NT2/D1 (cell line): Measurements from ENCODE around the gene RIN1.

Source experiments
- YY1 ChIP-seq: IDR thresholded peaks from 2 replicates; pipeline ENCODE4 v1.6.1; 2011; ENCODE audit not compliant: insufficient read length, insufficient read depth
- ZNF274 ChIP-seq: IDR thresholded peaks from 2 replicates; pipeline ENCODE4 v1.6.1; 2011; ENCODE audit warnings: mild to moderate bottlenecking, low read depth, low read length

DNA sequence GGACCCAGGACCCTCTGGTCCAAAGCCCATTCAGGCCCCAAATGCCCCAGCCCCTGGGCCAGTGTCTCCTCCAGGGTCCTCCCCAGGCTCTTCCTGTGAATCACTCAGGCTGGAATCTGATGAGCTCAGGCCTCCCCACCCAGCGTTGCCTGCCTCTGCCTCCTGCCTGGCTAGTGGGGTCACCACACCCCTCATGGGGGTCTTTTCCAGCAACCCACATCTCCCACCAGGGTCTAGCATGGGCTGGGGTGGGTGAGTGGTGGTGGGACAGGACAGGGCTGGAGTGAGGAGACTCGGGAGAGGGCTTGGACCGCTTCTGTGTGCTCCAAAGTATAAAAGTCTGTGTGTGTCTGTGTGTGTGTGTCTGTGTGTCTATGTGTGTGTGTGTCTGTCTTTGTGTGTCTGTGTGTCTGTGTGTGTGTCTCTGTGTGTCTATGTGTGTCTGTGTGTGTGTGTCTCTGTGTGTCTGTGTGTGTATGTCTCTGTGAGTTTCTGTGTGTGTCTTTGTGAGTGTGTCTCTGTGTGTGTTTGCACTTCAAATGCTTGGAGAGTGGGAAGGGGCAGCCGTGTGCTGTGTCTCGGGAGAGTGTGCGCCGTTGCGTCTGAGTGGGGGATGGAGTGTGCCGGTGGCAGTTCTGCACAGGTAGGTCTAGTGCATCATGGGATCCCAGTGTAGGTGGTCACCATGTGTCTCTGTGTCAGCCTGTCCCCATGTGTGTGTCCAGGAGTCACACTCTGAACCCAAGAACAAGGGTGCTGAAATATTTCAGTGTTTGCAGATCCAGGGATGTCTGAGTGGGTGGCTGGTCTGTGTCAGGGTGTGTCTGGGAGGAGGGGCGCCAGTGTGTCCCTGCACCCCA is 8.8 kb downstream of the RIN1 start:
- no peak for TF ChIP-seq YY1
- TF ChIP-seq ZNF274 = no peak
